ENCODE results near the gene KCNIP4. TPM values are rescaled to one million over a fixed set of nuclear protein-coding genes. Genes with fewer than 3 reads are reported as not detected.

The KCNIP4 gene
- total and polyA plus RNA-seq, 2 donors (not counting 3 experiments of a cell fraction or from before 2014, with no cell fraction given), result not detected

- no peak overlapping the region for H2AFZ ChIP-seq (ENCODE audit: low read depth, low read length)
- H3K4me1 ChIP-seq (ENCODE audit: control insufficient read depth, extremely low read depth, insufficient read depth, low read length), result no peaks in the 10 kb centered on the region
- no peak for TF ChIP-seq POLR2A (IDR thresholded peaks at IDR 0.05; ENCODE audit: low read depth, low read length)
- TF ChIP-seq, protein P1, sequence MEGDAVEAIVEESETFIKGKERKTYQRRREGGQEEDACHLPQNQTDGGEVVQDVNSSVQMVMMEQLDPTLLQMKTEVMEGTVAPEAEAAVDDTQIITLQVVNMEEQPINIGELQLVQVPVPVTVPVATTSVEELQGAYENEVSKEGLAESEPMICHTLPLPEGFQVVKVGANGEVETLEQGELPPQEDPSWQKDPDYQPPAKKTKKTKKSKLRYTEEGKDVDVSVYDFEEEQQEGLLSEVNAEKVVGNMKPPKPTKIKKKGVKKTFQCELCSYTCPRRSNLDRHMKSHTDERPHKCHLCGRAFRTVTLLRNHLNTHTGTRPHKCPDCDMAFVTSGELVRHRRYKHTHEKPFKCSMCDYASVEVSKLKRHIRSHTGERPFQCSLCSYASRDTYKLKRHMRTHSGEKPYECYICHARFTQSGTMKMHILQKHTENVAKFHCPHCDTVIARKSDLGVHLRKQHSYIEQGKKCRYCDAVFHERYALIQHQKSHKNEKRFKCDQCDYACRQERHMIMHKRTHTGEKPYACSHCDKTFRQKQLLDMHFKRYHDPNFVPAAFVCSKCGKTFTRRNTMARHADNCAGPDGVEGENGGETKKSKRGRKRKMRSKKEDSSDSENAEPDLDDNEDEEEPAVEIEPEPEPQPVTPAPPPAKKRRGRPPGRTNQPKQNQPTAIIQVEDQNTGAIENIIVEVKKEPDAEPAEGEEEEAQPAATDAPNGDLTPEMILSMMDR (IDR thresholded peaks at IDR 0.05; ENCODE audit: extremely low read depth in 1 of 2, insufficient read depth in 1 of 2, low read depth in 1 of 2, low read length in 2 of 2), result no peak
- TF ChIP-seq EZH2 (IDR thresholded peaks at IDR 0.05; ENCODE audit: borderline replicate concordance, low read depth, low read length, severe bottlenecking), result no peak
- no peak for TF ChIP-seq JUN (IDR thresholded peaks at IDR 0.05; ENCODE audit: borderline replicate concordance, insufficient read depth, insufficient read length, low read depth)
- no peak for TF ChIP-seq GATA2 (IDR thresholded peaks at IDR 0.05; ENCODE audit: insufficient read depth, insufficient read length, low read depth, low read length)
- TF ChIP-seq FOS (IDR thresholded peaks at IDR 0.05; ENCODE audit: borderline replicate concordance, insufficient read depth, low read length), result no peak
- TF ChIP-seq, protein P2, sequence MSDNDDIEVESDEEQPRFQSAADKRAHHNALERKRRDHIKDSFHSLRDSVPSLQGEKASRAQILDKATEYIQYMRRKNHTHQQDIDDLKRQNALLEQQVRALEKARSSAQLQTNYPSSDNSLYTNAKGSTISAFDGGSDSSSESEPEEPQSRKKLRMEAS (IDR thresholded peaks at IDR 0.05; ENCODE audit: insufficient read depth, insufficient read length), result no peak
- no peak for TF ChIP-seq POLR2AphosphoS5 (IDR thresholded peaks at IDR 0.05; ENCODE audit: insufficient read depth, low read depth, low read length)
- no peak for TF ChIP-seq MYC (IDR thresholded peaks at IDR 0.05; ENCODE audit: low read depth, low read length)
- intact Hi-C loops (cut with micrococcal nuclease) (no loop called here), dilution Hi-C loops (cut with MboI; ENCODE audit: extremely low pct_ligation_motif_present, low sequenced_read_pairs) (no loop called here)
- H4K20me1 ChIP-seq (replicated peaks; ENCODE audit: control insufficient read depth, extremely low read depth, insufficient read depth, low read length), result no peaks in the 10 kb centered on the region
- FAIRE-seq (no peak), DNase-seq (ENCODE audit: low read depth, low spot score) (no peak)
- no peaks in the 10 kb centered on the region for H3K9me3 ChIP-seq (replicated peaks; ENCODE audit: control insufficient read depth, insufficient read depth, low read length)
- H3K36me3 ChIP-seq (ENCODE audit: control insufficient read depth in 2 of 2, extremely low read depth in 1 of 2, insufficient read depth in 2 of 2, low read length in 2 of 2), result no peaks in the 10 kb centered on the region
- no peak overlapping the region for H3K27ac ChIP-seq (ENCODE audit: insufficient read depth, low read depth, low read length)
- no peaks in the 10 kb centered on the region for H3K9me1 ChIP-seq (replicated peaks; ENCODE audit: control insufficient read depth, extremely low read depth, insufficient read depth, low read length)
- H3K4me3 ChIP-seq (replicated peaks in 1 of 3; ENCODE audit: insufficient read depth in 1 of 3, low read depth in 1 of 3, low read length in 3 of 3), result no peak overlapping the region
- POLR2A ChIA-PET, result no interaction called here
- no TSS peak for BruUV-seq (replicated peaks)
- no peaks in the 10 kb centered on the region for H3K27me3 ChIP-seq (ENCODE audit: control insufficient read depth in 2 of 2, insufficient read depth in 2 of 2, low read length in 2 of 2)
- no peak overlapping the region for H3K4me2 ChIP-seq (ENCODE audit: insufficient read depth, low read length)
- no peak overlapping the region for H3K9ac ChIP-seq (replicated peaks; ENCODE audit: extremely low read depth, insufficient read depth, low read length)
- H3K79me2 ChIP-seq (ENCODE audit: control insufficient read depth, insufficient read depth, low read length), result no peaks in the 10 kb centered on the region
- CTCF ChIA-PET, result no interaction called here
Observed at GRCh38 chr4:21177871-21178270, 770.7 kb downstream of the KCNIP4 start.

Measured in endothelial cell of umbilical vein (primary cell).